SU-DHL-6 (cell line): ENCODE results near the gene RAB39A.

Source experiments
- CTCF ChIP-seq: fragments of 200-600 bp; sonication (generic); IDR thresholded peaks from one replicate; pipeline ENCODE4 v1.5.1; 2017; ENCODE audit warnings: antibody characterized with exemption, mild to moderate bottlenecking, low read length, moderate library complexity; ENCODE audit not compliant: insufficient read depth, poor library complexity, severe bottlenecking
- EZH2phosphoT487 ChIP-seq: fragments of 200-600 bp; sonication (generic), shearing (Covaris generic); conservative IDR thresholded peaks from 2 replicates; pipeline ENCODE4 v1.6.1; 2018; ENCODE audit warnings: mild to moderate bottlenecking, antibody characterized with exemption, low read length, moderate library complexity, mixed read lengths

DNA sequence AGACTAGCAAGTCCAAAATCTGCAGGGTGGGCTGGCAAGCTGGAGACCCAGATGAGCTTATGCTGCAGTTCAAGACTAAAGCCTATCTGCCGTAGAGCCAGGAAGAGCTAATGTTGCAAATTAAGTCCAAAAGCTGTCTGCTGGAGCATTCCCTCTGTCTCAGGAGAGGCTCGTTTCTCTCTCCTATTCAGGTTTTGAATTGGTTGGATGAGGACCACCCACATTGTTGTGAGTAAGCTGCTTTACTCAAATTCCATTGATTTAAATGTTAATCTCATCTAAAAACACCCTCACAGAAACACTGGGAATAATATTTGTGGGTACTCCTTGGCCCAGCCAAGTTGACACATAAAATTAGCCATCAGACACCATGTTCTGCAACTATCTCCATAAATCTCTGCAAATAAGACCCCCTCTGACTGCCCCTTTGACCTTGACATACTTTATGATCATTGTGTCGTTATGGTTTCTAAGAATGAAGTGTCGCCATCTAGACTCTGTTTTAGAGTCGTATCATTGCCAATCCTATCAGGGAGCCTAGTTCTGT, 63.7 kb downstream of the RAB39A start:
- TF ChIP-seq CTCF (no peak), EZH2phosphoT487 (no peak)
